Esophagus muscularis mucosa (tissue), 4 donors: ENCODE measurements around the gene SCN8A.

ENCODE experiments used
- EP300 ChIP-seq: sonication (generic); formaldehyde crosslinking; IDR thresholded peaks from one replicate; pipeline ENCODE4 v1.6.1; 2017; ENCODE audit warnings: antibody characterized with exemption
- POLR2A ChIP-seq: fragments of 450-650 bp; IDR thresholded peaks from one replicate; pipeline ENCODE4 v1.6.1; 2017; ENCODE audit warnings: antibody characterized with exemption, moderate library complexity, mild to moderate bottlenecking, low read depth
- POLR2AphosphoS5 ChIP-seq, 2 donors: sonication (generic); formaldehyde crosslinking; IDR thresholded peaks; one replicate each; pipeline ENCODE4 v1.6.1; 2017; ENCODE audit warnings: antibody characterized with exemption in 2 of 2
- TF ChIP-seq, protein P1 (sequence below), 3 experiments: fragments of 200-600 bp in 2 of 3; fragments of 450-650 bp in 1 of 3; sonication (generic) in 2 of 3; IDR thresholded peaks; one replicate each; pipeline ENCODE4 v1.5.1; 2017 to 2019; ENCODE audit warnings: antibody characterized with exemption in 3 of 3, mild to moderate bottlenecking in 2 of 3, moderate library complexity in 1 of 3

DNA sequence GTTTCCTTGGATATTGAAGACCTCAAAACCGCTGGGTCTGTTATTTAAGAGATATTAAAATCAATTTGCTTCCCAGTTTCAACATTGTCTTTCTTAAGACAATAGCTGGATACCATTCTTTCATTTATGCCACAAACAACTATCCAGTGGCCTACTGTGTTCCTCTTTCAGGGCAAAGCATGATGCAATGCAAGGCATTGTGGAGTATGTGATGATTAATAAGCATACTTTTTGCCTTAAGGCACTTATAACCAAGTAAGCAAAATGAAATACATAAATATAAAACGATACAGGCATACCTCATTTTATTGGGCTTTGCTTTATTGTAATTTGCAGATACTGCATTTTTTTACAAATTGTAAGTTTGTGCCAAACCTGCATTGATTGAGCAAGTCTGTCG, 45.5 kb downstream of the SCN8A start:
- TF ChIP-seq, protein P1, sequence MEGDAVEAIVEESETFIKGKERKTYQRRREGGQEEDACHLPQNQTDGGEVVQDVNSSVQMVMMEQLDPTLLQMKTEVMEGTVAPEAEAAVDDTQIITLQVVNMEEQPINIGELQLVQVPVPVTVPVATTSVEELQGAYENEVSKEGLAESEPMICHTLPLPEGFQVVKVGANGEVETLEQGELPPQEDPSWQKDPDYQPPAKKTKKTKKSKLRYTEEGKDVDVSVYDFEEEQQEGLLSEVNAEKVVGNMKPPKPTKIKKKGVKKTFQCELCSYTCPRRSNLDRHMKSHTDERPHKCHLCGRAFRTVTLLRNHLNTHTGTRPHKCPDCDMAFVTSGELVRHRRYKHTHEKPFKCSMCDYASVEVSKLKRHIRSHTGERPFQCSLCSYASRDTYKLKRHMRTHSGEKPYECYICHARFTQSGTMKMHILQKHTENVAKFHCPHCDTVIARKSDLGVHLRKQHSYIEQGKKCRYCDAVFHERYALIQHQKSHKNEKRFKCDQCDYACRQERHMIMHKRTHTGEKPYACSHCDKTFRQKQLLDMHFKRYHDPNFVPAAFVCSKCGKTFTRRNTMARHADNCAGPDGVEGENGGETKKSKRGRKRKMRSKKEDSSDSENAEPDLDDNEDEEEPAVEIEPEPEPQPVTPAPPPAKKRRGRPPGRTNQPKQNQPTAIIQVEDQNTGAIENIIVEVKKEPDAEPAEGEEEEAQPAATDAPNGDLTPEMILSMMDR (IDR thresholded peaks at IDR 0.05): no peak
- TF ChIP-seq POLR2A (no peak), EP300 (no peak), POLR2AphosphoS5 (IDR thresholded peaks at IDR 0.05) (no peak)
